Umbilical cord (tissue), 2 donors: ENCODE results near the gene GKN1. TPM values are rescaled to one million over a fixed set of nuclear protein-coding genes. Genes with fewer than 3 reads are reported as not detected.
A peak's percentile ranks its signal among the peaks of the same experiment; 100 is the strongest.

Experiments
- DNase-seq: peaks from one replicate; pipeline ENCODE4 v3.0.0-alpha.2; 2015; ENCODE audit warnings: low spot score
- total RNA-seq: library from RNA; depleted of rRNA; stranded (reverse); fragments of >200 nt; gene quantifications from one replicate; pipeline ENCODE4 v1.2.3, GENCODE V29; 2014; ENCODE audit warnings: low replicate concordance; ENCODE audit not compliant: insufficient read depth

Gene GKN1
- total RNA-seq, 1 donor from 2014 or later: not detected

DNA sequence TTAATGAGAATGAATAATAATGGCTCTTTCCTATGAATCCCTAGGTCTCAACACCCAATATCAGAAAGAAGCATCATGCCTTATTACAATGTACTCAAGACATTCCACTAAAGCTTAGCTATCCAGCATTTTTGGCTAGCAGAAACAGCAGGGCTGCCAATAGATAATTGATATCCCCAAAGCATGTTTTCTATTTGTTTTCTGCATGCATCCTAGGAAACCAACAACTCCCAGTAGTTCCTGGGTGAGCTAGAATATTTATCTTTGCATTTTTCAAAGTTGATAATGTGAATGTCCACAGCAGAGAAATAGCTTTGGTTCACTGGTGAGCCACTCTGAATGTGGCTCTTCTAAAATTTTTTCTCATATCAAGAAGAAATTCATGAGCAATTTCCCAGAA lies 32.7 kb downstream of the GKN1 start:
- no peak for DNase-seq

DNA sequence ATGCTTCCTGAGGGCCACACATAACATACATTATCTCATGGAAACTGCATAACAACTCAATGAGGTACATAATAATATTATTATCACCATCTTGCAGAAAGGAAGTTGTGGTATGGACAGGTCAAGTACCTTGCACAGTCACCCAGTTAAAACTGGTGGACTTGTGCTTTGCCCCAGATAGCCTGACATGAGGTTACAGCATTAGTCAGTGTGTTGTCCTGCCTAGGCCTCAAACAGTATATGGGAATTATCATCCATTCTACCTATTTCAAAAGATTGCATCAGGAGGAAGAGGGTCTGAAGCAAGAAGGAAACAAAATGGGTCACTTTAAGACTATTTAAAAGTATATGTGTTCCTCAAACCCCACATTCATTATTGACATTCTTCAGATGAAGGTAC lies 33.2 kb downstream of the GKN1 start:
- DNase-seq: no peak

DNA sequence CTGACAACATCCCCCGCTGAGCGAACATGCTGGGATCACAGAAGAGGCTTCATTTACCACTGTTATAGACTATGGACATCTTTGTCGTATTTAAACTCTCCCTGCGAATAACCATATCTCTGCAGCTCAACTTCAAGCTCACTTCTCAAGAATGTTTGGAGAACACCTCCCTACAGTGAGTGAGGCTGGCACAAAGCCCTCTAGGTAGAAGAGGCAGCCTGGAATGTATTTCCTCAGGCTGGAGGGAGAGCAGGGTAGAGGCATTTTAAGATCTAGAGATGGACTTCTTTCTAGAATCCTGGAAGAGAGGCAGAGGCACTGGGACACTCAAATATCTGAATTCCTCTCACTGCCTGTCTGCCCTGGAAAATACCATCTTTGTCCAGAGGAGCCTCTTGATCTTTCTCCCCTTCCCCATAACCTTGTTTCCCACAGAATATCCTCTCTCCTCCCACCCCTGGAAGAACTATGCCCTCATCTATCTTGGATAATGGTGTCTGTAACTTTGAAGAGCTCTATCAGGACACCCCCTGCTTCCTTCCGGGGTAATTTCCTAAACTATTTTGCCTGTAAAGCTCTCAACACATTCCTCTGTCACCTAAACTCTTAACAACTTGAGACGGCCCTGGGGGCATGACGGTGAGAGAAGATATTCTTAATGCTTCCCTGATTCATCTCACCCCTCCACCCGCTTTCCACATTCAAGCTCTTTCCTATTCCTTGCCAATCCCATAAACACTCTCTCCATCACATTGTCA lies 36.2 kb downstream of the GKN1 start:
- DNase-seq: no peak

DNA sequence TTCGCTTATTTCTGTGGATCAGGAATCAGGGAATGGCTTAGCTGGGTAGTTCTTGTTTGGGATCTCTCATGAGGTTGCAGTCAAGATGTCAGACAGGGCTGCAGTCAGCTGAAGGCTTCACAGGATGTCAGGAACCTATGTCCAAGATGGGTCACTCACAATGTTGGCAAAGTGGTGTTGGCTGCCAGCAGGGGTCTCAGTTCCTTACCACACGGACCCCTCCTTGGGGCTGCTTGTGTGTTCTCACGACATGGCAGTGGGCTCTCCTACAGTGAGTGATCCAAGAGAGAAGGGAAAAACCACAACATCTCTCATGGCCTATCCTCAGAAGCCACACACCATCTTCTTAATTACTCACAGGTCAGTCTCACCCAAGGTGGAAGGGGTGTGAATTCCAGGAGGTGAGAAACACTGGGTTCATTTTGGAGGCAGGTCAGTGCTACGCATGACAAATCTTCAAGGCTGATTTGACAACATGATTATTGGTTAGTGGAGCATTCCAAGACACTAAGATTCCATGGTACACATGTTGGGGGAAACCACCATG lies 37.2 kb downstream of the GKN1 start:
- no peak for DNase-seq

DNA sequence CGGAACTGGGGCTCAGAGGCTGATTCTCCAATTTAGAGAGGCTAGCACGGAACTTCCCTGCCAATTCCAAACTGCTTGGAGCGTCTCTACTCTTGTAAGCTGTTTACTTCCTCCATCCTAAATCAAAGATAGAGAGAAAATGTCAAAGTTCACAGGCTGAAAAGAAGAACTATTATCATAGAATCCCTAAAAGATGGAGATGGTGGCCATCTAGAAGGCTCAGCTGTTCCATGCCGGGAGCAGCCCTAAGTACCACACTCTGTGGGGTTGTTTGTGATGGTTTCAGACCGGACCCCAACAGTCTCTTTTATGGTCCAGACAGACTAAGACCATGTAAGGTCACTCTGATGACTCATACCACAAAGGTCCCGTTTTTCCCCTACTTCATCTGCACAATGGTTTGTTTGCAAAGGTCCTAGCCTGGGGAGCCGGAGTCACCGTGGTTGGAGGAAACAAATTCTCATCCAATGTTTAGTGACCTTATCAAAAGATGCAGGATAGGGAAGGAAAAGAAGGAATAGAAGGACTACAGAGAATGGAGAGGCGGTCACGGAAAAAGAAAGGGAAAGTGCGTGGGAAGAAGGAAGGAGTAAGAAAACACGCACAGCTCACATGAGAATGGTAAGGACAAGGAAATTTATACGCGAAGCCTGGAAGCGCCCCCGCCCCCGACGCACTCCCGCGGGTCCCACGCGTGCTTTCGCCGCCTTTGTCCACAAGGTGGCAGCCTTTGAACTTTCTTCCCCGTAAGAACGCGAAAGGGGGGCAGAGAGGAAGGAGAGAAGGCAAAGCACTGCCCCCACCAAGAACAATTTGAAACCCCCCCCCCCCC lies 38.1 kb downstream of the GKN1 start:
- DNase-seq: peak; percentile 89

- peak; percentile 90 for DNase-seq
These were observed 38.9 kb downstream of the GKN1 start, which contains the start of gene ANTXR1 for GRCh38 chr2:69013142-69013839. Gene ANTXR1 (plus strand): TSS chr2:69013179. CDS start chr2:69013500, 321 bp downstream.

- DNase-seq: peak; percentile 76
These were observed 39.7 kb downstream of the GKN1 start for GRCh38 chr2:69013840-69014821.

GRCh38 chr2:69017080-69017479 lies 42.6 kb downstream of the GKN1 start:
- DNase-seq: peak; percentile 43

DNA sequence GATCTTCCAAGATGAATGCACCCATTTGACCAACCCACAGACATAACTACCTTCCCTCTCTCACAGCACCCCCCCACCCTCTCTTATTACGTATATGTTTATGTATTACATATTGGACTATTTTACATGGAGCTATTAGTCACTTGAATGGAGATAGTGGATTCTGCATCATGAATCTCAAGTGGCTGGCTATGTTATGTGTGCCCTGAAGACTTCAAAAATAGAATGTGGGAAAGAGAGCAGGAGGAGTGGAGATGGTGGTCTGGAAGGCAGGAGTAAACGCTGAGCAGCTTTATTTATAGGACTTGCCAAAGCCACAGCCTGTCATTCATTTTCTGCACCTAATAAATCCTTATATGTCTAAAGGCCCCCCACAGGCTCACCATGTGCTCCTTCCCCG lies 43.4 kb downstream of the GKN1 start:
- no peak for DNase-seq

GRCh38 chr2:69018678-69019095 lies 44.3 kb downstream of the GKN1 start:
- DNase-seq: no peak

DNA sequence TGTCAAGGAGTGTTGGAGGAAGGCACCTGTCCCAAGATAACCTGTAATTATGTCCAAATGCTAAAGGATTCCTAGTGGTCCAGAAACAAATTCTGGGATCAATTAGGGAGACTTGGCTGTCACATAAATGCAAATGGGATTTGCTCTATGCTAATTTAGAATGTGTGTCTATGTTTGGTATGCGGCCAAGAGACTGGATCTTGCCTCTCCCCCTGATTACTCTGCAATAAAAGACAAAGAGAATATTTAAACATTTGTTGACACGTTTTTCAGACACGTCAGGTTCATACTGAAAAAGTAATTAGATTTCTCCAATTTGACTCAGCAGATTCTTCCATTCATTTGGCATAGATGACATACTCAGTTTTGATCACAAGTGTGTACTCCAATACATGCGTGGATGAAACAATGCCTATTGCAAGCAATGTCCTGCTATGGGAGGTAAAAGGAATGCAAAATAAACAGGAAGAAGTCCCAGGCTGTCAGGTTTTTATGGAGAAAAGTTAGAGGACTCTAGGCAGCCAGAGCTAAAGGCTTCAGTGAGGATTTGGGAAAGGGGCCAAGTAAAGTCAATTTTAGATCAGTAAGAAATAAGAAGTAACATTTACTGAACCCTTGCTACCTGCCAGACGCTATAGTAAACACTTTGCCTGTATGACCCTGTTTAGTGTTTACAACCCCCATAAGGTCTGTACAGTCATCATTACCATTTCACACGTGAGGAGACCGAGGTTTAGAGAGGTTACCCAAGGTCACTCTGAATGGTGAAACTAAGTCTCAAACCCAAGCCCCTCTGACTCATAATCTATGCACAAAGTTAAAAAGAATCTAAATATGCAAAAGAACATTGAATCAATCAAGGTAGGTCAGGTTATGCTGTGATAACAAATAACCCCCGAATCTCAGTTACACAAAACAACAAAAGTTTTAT lies 46.3 kb downstream of the GKN1 start:
- no peak for DNase-seq

DNA sequence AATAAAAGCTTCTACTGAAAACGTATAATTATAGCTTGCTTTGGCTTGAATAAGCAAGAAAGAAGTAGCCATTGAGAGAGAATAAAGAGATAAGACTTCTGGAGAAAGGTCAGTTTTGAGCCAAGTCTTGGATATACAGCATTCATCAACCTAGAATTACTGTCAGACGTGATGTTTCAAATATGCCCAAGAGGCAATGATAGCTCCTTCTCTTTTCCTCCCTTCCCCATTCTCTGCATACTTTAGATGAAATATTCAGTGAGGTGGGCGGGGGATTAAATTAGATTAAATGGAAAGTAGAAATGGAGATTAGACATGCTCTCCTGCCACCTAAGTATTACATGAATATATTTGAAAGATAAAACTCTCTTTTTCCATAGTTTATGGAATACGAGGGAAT lies 47.3 kb downstream of the GKN1 start:
- no peak for DNase-seq

DNA sequence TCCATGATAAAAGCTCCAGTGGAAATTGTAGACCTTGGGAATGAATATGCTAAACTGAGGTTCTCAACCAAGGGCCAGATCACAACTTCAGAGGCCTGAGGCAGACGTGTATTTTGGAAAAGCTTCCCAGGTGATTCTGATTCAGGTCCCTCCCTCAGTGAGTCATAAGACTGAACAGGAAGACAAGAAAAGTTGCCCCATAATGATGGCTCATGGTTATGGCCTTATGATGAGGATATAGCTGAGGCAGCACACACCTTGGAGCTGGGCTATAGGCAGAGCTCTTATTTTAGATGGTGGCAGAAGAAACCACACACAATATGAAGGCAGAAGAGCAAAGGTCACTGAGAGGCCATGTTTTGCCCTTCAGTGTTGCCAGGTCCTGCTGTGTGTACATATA lies 48.1 kb downstream of the GKN1 start:
- no peak for DNase-seq

- no peak for DNase-seq
These were observed 48.8 kb downstream of the GKN1 start for GRCh38 chr2:69023236-69023635.

DNA sequence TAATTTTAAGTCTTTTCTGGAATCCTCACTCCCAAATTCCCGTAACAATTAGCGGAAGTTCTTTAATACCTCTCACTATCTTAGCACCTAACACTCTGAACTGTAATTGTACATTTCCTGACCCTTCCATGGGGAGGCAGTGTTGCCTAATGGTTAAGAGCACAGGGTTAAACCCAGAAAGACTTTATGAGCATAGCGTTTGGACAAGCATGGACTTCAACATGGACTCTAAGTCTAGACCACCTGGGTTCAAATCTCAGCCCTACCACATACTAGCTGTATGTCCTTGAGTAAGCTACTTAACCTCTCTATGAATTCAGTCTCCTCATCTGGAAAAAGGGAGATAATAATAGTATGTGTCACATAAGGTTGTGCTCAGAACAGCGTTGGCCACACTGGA lies 51.6 kb downstream of the GKN1 start:
- no peak for DNase-seq

DNA sequence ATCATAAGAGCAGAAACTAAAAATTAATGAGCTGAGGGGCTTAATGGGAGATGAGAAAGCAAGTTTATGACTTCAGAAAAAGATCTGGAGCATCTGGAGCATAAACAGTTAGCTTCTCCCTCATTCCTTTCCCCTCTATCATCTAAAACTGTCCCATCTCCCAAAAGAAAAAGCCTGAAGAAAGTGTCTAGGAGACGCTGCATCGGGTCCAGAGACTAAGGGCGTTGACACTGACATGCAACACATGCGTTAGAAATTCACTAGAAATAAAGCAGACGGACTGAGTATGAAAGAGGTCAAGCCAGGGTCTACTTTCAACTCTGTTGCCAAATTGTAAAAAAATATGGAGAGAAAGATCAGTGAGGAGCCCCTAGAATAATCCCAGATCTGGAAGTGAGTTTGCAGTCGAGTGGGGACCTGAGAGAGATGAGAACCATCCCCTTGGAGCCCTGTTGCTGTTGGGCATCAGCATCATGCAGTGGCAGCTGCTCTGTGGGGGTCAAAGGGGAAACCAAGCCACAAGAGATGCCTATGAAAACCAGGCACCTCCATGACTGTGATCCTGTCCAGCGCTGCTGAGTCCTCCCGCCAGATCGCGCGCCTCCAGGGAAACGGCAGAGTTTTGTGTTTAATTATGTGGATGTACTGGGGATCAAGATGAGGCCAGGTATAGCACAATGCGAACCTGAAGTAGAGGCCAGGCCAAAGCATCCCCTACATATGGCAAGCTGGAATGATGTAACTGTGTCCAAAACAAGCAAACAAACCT lies 52.4 kb downstream of the GKN1 start:
- peak; percentile 82 for DNase-seq
